Duodenal mucosa (tissue), 2 donors: Measurements from ENCODE around the gene MYL2.
"Not testable (repeated sequence)": the region's sequence is repeated elsewhere in the genome, so short reads cannot be mapped to it uniquely, and the experiment has no call there.

Experiments
- H3K27ac ChIP-seq: one replicate; pipeline ENCODE4 v1.7.0; 2013; ENCODE audit warnings: low read depth, low read length
- H3K27me3 ChIP-seq, 2 donors: one replicate each; pipeline ENCODE4 v1.7.0; 2013; ENCODE audit warnings: low read length in 2 of 2, control low read depth in 1 of 2; ENCODE audit not compliant: insufficient read depth in 2 of 2, control insufficient read depth in 1 of 2
- H3K36me3 ChIP-seq, 2 donors: one replicate each; pipeline ENCODE4 v1.7.0; 2013; ENCODE audit warnings: low read length in 2 of 2, control low read depth in 1 of 2; ENCODE audit not compliant: insufficient read depth in 2 of 2, control insufficient read depth in 1 of 2
- H3K4me1 ChIP-seq, 2 donors: one replicate each; pipeline ENCODE4 v1.7.0; 2013; ENCODE audit warnings: low read length in 2 of 2, control low read depth in 1 of 2; ENCODE audit not compliant: insufficient read depth in 2 of 2, control insufficient read depth in 1 of 2
- H3K4me3 ChIP-seq, 2 donors: one replicate each; pipeline ENCODE4 v1.7.0; 2013; ENCODE audit warnings: low read length in 2 of 2, low read depth in 1 of 2
- H3K9ac ChIP-seq, 2 donors: one replicate each; pipeline ENCODE4 v1.7.0; 2013; ENCODE audit warnings: low read length in 2 of 2, low read depth in 1 of 2
- H3K9me3 ChIP-seq, 2 donors: one replicate each; pipeline ENCODE4 v1.7.0; 2013; ENCODE audit warnings: low read length in 2 of 2, control low read depth in 1 of 2; ENCODE audit not compliant: control insufficient read depth in 1 of 2

MYL2 gene, protein sequence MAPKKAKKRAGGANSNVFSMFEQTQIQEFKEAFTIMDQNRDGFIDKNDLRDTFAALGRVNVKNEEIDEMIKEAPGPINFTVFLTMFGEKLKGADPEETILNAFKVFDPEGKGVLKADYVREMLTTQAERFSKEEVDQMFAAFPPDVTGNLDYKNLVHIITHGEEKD

DNA sequence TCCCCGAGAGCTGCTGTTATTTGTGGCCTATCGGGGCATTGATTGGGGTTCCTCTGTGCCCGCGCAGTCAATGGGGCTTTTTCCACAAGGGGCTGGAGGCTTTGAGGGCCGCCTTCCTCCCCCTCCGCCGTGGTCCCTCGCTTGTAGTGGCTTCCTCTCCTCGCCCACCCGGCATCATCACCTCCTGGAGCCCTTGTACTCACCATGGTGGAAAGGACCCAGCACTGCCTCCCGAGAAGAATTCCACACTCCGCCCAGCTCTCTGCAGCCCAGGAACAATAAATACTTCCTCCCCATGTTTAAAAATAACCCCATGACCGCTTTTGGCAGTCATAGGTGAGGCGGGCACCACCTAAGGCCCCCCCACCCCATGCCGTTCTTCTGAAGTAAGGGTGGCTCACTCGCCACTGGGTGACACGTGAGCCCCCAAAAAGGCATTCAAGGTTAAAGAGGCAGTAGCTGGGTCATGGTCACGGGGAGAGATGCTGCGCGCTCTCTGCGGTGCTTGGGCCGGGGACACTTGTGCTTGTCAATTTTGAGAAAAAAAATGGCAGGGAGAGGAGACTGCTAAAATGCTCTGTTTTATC lies at the start of gene MYL2:
MYL2 (minus strand) TSS at position 256 of the 587 bp plus-strand sequence; CDS start at position 206, 50 bp downstream.
- Histone ChIP-seq H3K9ac (no peak within 1 kb of the TSS), H3K4me1 (no peaks in the 10 kb centered on the region), H3K9me3 (no peaks in the 10 kb centered on the region), H3K36me3 (no peaks in the 10 kb centered on the region), H3K4me3 (no peak within 1 kb of the TSS), H3K27ac (no peak within 1 kb of the TSS), H3K27me3 (no peaks in the 10 kb centered on the region)

DNA sequence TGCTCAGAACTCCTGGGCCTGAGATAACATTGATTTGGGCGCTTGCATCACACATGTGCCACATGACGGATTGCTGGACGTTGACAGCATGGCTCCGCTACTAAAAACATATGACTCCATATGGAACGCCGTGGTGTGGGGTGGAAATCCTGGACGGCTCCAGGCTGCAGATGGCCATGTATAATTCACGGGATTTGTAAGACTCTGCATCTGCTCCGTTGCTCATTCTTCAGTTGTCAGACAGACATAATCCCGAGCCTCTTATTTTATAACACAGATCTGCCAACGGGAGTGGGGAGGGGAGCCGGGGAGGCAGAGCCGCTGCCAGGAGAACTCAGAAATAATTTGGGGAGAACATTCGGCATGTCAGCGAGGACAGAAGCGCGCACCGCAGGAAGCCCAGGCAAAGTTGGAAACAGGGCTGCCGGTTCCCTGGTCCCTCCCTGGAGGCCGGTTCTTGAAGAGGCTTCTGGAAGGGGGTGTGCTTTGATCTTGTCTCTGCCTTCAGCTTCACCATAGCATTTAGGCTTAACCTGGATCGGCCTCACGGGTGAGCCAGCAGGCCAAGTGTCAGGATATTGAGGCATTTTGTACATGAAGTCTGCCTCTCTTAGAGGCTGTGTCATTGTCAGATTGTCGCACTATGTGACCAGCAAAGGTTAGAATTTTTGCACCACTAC lies 45.8 kb upstream of the MYL2 start:
- H3K9me3 ChIP-seq = no peaks in the 10 kb centered on the region
- no peaks in the 10 kb centered on the region for H3K36me3 ChIP-seq
- H3K27me3 ChIP-seq = peaks cover 4% of the 10 kb centered on the region in 2 donors
- H3K27ac ChIP-seq = no peak overlapping the region
- no peak overlapping the region for H3K4me3 ChIP-seq
- H3K4me1 ChIP-seq = no peaks in the 10 kb centered on the region
- H3K9ac ChIP-seq = no peak overlapping the region

DNA sequence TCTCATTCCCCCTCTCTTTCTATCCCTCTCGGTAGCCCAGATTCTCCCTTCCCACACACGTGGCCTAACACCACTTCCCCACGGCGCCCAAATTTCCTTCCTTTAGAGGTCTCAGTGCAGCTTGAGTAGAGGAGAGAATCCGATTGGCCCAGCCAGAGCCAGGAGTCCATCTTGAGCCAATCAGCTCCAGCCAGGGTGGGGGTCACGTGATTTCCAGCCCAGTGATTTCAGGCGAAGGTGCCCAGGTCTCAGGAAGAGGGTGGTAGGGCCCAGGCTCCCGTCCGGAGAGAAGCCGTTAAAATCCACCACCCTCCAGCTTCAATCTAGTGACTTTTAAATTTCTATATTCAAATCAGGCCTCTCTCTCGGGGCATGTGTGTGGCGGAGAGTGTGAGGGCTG lies 45.2 kb upstream of the MYL2 start:
- H3K27ac ChIP-seq = no peak overlapping the region
- H3K9me3 ChIP-seq = no peaks in the 10 kb centered on the region
- H3K36me3 ChIP-seq = no peaks in the 10 kb centered on the region
- no peaks in the 10 kb centered on the region for H3K4me1 ChIP-seq
- H3K27me3 ChIP-seq = peaks cover 4% of the 10 kb centered on the region in 2 donors
- H3K4me3 ChIP-seq = no peak overlapping the region
- no peak overlapping the region for H3K9ac ChIP-seq

DNA sequence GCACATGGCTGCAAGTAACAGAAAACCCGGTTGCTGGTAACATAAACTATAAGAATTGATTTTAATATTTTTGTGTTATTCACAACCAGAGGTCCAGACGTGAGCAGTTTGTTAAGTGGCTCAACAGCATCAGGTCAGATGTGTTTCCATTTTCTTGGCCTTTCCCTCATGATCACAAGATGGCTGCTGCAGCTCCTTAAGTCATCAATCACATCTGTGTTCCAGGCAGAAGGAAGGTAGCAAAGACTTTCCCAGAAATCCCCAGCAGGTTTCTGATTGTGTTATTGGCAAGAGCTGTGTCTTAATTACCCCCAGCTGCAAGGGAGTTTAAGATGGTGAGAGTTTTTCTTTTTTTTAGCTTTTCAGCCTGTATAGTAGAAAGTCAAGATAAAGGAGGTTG lies 40.4 kb upstream of the MYL2 start:
- Histone ChIP-seq H3K27ac (no peak overlapping the region), H3K27me3 (peaks cover 4% of the 10 kb centered on the region in 2 donors), H3K36me3 (no peaks in the 10 kb centered on the region), H3K9ac (no peak overlapping the region), H3K9me3 (no peaks in the 10 kb centered on the region), H3K4me1 (no peaks in the 10 kb centered on the region), H3K4me3 (no peak overlapping the region)

DNA sequence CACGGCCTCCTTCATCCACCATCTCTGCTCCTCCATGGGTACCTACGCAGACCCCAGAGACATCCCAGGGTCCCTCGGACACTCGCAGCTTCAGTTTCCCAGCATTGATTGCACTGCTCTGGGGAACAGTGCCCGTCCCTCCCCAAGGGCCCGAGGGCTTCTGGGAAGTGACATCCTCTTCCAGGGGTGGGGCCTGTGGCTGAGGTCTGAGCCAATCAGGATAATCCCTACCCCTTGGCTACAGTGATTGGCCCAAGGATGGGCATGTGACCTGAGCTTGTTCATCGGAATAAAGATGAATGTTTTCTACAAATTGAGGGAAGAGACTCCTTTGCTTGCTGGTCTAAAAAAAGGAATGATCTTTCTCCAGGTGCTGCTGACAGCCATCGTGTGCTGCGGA lies 37.3 kb upstream of the MYL2 start:
- no peak overlapping the region for H3K4me3 ChIP-seq

DNA sequence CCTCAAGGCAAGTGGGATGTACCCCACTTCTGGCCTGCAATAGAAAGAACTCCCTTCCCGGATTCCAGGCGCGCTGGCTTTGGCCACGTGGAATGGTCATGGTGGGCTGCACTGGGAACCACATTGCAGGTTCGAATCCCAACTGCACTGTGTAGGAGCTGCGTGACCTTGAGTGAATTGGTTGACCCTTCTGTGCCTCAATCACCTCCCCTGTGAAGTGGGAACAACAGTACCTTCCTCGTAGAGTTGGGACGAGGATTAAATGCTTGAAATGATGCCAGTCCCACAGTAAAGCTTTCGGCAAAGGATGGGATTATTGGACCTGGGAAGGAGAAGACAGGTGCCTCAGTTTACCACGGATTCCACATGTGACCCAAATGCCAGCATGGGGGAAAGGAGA lies 36.8 kb upstream of the MYL2 start:
- no peaks in the 10 kb centered on the region for H3K36me3 ChIP-seq
- peaks cover 0 to 2% of the 10 kb centered on the region in 2 donors for H3K27me3 ChIP-seq
- H3K27ac ChIP-seq = no peak overlapping the region
- no peaks in the 10 kb centered on the region for H3K9me3 ChIP-seq
- no peak overlapping the region for H3K4me3 ChIP-seq
- no peaks in the 10 kb centered on the region for H3K4me1 ChIP-seq
- no peak overlapping the region for H3K9ac ChIP-seq

More for the DNA sequence above, 37.3 kb upstream of the MYL2 start:
- Histone ChIP-seq H3K27ac (no peak overlapping the region), H3K9ac (no peak overlapping the region), H3K36me3 (no peaks in the 10 kb centered on the region), H3K9me3 (no peaks in the 10 kb centered on the region), H3K27me3 (peaks cover 0 to 4% of the 10 kb centered on the region in 2 donors), H3K4me1 (no peaks in the 10 kb centered on the region)

DNA sequence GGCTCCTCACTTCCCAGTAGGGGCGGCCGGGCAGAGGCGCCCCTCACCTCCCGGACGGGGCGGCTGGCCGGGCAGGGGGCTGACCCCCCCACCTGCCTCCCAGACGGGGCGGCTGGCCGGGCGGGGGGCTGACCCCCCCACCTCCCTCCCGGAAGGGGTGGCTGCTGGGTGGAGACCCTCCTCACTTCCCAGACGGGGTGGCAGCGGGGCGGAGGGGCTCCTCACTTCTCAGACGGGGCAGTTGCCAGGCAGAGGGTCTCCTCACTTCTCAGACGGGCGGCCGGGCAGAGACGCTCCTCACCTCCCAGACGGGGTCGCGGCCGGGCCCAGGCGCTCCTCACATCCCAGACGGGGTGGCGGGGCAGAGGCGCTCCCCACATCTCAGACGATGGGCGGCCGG lies 30.5 kb upstream of the MYL2 start:
- H3K9ac ChIP-seq, H3K27ac ChIP-seq: not testable (repeated sequence)

DNA sequence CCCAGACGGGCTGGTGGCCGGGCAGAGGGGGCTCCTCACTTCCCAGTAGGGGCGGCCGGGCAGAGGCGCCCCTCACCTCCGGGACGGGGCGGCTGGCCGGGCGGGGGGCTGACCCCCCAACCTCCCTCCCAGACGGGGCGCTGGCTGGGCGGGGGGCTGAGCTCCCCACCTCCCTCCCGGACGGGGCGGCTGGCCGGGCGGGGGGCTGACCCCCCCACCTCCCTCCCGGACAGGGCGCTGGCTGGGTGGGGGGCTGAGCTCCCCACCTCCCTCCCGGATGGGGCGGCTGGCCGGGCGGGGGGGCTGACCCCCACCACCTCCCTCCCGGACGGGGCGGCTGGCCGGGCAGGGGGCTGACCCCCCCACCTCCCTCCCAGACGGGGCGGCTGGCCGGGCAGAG lies 30.1 kb upstream of the MYL2 start:
- not testable (repeated sequence) for H3K27me3 ChIP-seq, H3K9ac ChIP-seq, H3K27ac ChIP-seq, H3K36me3 ChIP-seq, H3K4me3 ChIP-seq, H3K4me1 ChIP-seq
- peaks cover 9 to 13% of the 10 kb centered on the region in 2 donors for H3K9me3 ChIP-seq

More for the DNA sequence above, 30.5 kb upstream of the MYL2 start:
- H3K9me3 ChIP-seq, H3K4me1 ChIP-seq, H3K27me3 ChIP-seq, H3K36me3 ChIP-seq, H3K4me3 ChIP-seq: not testable (repeated sequence)

DNA sequence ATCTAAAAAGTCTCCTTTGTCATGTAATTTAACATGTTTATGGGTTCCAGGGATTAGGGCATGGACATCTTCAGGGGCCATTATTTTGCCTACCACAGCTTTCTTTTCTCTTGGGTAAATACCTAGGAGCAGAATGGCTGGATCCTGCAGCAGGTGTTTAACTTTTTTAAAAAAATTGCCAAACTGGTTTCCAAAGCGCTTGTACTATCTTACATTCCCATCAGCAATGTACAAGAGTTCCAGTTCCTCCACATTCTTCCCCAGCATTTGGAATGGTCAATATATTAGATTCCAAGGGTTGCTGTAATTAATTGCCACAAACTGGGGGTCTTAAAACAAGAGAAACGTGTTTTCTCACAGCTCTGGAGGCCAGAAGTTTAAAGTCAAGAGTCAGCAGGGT lies 27.7 kb upstream of the MYL2 start:
- Histone ChIP-seq H3K9me3 (peaks cover 10 to 15% of the 10 kb centered on the region in 2 donors), H3K4me3 (no peak overlapping the region), H3K36me3 (no peaks in the 10 kb centered on the region), H3K4me1 (no peaks in the 10 kb centered on the region), H3K9ac (no peak overlapping the region), H3K27ac (no peak overlapping the region), H3K27me3 (no peaks in the 10 kb centered on the region)

DNA sequence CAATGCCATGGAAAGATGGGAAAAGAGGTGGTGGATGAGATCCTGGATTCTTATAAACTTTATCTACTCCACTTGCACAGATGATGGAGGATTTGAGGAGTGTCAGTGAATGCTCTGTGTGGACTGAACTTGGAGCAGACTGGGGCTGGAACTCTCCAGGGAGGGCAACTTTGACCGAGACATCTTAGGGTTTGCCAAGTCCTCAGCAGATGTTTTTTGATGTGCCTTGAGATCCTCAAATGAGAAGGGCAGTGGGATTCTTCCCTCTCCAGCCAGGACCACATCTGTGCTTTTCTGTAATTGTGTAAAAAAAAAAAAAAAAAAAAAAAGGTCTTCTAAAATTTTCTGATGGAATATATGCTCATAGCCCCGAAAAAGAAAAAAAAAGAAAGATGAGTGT lies 23.0 kb upstream of the MYL2 start:
- peaks cover 10 to 15% of the 10 kb centered on the region in 2 donors for H3K9me3 ChIP-seq
- no peak overlapping the region for H3K27ac ChIP-seq
- H3K36me3 ChIP-seq = no peaks in the 10 kb centered on the region
- no peaks in the 10 kb centered on the region for H3K27me3 ChIP-seq
- no peaks in the 10 kb centered on the region for H3K4me1 ChIP-seq
- H3K4me3 ChIP-seq = no peak overlapping the region
- no peak overlapping the region for H3K9ac ChIP-seq
